ENCODE results near the gene VWA3A.
"Not testable (repeated sequence)": the region's sequence is repeated elsewhere in the genome, so short reads cannot be mapped to it uniquely, and the experiment has no call there.

GRCh38 chr16:22111629-22112028 lies 19.3 kb downstream of the VWA3A start:
- TF ChIP-seq CTCF (conservative IDR thresholded peaks at IDR 0.05; ENCODE audit: low read depth, low read length); RFX5 (IDR thresholded peaks at IDR 0.05; ENCODE audit: low read depth, low read length); POLR2A (IDR thresholded peaks at IDR 0.05; ENCODE audit: low read depth, low read length); SMC3 (IDR thresholded peaks at IDR 0.05; ENCODE audit: low read depth, low read length); CHD1 (IDR thresholded peaks at IDR 0.05; ENCODE audit: low read depth, low read length); BHLHE40 (IDR thresholded peaks at IDR 0.05; ENCODE audit: low read depth, low read length); MXI1 (IDR thresholded peaks at IDR 0.05; ENCODE audit: borderline replicate concordance, low read depth, low read length): not testable (repeated sequence)

Measured in IMR-90 (cell line).